Bone marrow (tissue), 2 donors: Measurements from ENCODE around the gene FHL3.
"Not testable (repeated sequence)": the region's sequence is repeated elsewhere in the genome, so short reads cannot be mapped to it uniquely, and the experiment has no call there.

Experiments
- DNase-seq, 2 donors: peaks; one replicate each; lab custom pipeline; 2025; lab: John Stamatoyannopoulos, UW

The FHL3 gene

DNA sequence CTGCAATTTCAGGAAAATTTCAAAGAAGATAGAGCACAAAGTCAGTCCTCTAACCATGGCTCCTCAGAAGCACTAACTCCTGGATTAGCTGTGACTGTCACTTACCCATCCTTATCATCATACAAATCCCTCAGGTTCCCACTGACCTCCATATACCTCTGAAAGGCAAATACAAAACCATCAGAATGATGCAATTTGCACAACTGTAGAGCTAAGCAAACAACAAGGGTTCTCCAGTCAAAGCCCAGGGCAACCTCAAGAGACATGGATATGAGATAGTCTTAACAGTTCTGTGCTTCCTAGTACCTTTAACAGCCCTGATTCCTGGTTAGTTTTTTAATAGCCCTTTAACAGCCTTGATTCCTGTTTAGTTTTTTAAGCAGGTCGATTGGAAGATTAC lies 17.6 kb downstream of the FHL3 start:
- no peak for DNase-seq

- DNase-seq, result no peak
Measured at GRCh38 chr1:37983546-37983945, 21.8 kb downstream of the FHL3 start.

- DNase-seq, result no peak
Measured at GRCh38 chr1:37978541-37978940, 26.8 kb downstream of the FHL3 start.

GRCh38 chr1:37975083-37975482 lies 30.2 kb downstream of the FHL3 start:
- DNase-seq, result peak in 1 of 2 donors; percentile 8

DNA sequence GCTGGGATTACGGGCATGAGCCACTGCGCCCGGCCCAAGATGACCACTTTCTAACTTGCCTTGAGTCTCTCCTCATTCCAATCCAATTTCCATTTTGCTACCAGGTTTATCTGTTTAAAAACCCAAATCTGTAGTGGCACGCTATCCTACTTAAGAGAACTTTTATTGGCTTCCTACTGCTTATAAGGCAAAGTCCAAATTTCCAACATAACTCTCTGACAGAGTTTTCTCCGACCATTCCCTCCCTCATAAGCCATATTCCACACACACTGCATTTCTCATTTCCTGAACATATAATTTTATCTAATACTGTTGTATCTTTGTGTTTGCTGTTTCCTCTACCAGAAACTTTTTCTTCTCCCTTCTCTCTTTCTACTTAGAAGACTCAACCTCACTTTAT lies 30.7 kb downstream of the FHL3 start:
- no peak for DNase-seq

DNA sequence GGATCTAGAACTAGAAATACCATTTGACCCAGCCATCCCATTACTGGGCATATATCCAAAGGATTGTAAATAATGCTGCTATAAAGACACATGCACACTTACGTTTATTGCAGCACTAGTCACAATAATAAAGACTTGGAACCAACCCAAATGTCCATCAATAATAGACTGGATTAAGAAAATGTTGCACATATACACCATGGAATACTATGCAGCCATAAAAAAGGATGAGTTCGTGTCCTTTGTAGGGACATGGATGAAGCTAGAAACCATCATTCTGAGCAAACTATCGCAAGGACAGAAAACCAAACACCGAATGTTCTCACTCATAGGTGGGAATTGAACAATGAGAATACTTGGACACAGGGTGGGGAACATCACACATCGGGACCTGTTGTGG lies 31.6 kb downstream of the FHL3 start:
- not testable (repeated sequence) for DNase-seq

DNA sequence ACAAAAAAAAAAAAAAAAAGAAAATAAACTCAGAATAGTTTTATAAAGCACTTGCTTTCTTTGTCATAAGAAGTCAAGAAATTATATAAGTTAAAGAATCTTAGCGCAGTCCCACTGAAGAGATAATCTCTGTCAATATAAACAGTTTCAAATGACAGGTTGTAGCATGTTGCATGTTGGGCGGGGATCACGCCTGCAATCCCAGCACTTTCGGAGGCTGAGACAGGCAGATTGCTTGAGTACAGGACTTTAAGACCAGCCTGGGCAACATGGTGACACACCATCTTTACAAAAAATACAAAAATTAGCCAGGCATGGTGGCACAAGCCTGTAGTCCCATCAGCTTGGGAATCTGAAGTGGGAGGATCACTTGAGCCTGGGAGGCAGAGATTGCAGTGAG lies 40.0 kb downstream of the FHL3 start:
- no peak for DNase-seq

- DNase-seq, result not testable (repeated sequence)
Measured at GRCh38 chr1:37964106-37964505, 41.2 kb downstream of the FHL3 start.

GRCh38 chr1:37958690-37959089 lies 46.6 kb downstream of the FHL3 start:
- DNase-seq, result no peak

DNA sequence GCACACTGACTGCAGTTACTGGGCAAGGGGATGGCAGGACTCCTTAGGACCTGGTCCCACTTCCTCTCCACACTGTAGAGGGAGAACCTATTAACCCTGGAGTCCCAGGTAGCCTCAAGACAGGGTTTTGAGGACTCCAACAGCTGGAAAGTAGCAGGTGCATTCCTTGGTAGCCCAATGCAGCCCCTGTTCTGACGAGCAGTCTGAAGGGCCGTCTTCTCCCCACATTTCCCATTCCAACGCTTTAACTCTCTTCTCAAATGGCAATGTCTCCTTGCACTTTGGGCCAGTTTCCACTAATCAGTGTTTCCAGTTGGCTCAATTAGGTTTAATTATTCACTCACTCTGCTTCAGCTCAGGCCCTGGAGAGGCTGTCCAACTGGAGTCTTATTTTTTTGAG lies 49.6 kb downstream of the FHL3 start:
- DNase-seq, result no peak

GRCh38 chr1:37954316-37954971 lies 50.9 kb downstream of the FHL3 start:
- DNase-seq, result peak in 1 of 2 donors; percentile 4

DNA sequence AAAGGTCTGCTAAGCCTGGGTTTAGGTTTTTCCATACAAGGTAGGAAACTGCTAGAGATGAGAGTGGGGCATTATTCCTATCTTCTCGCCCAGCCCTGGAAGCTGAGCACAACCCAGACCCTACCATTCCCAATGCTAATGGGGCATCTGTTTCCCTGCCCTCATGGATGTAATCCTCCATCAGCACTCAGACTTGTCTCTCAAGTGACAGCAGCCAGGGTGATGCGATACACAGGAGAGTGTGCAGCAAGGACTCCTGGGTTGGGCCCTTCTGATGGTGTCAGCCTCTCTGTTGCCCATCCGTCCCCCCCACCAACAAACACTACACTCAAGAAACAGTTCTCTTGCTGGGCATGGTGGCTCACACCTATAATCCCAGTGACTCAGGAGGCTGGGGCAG lies 52.6 kb downstream of the FHL3 start:
- DNase-seq, result no peak

- no peak for DNase-seq
Measured at GRCh38 chr1:37951783-37952624, 53.3 kb downstream of the FHL3 start.

- no peak for DNase-seq
Measured at GRCh38 chr1:37951041-37951782, 54.1 kb downstream of the FHL3 start.

DNA sequence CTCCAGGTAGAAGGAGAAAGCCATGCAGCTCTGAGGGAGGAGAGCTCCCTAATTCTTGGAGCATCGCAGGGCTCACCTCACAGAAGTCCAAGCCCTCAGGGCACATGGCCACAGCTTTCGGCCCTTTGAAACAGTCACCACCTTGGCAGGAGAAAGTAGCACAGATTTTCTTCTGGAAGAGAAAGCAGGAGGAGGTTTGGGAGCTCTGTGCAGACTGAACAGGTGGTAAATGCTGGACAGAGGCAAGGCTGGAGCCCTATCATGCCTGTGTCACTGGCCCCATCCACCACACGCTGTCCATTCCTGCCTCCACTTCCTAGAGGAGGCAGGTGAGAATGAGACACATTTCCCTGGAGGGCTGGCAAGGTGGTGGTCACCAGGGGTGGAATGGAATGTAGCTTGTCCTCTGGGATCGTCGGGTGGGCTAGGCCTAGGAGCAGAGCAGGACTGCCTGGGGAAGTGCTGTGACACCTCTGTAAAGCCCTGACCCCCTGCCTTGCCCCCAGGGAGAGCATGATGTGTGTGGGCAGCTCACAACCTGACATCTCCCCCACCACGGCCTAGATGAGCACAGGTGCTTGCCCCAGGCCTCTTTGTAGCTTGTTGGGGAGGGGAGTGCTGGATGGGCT lies 55.7 kb downstream of the FHL3 start:
- no peak for DNase-seq

GRCh38 chr1:37948841-37949240 lies 56.5 kb downstream of the FHL3 start:
- DNase-seq, result no peak

DNA sequence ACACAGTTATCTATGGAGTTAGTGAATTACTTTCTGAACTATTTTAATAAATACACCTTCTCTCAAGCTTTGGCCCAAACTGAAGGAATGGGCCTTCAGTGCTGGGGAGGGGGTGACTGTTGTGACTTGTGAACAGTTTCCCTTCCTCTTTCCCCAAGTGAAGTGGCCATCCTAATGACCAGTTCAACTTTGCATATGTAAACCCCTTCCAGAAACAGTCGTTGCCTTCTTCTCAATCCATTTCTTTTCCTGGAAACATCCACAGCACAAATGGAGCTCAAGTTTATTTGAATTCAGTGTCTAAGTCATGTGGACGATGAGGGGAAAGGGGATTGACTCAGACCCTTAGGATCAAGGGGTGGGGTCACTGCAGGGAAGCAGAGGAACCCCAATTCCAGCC lies 57.1 kb downstream of the FHL3 start:
- DNase-seq, result no peak

DNA sequence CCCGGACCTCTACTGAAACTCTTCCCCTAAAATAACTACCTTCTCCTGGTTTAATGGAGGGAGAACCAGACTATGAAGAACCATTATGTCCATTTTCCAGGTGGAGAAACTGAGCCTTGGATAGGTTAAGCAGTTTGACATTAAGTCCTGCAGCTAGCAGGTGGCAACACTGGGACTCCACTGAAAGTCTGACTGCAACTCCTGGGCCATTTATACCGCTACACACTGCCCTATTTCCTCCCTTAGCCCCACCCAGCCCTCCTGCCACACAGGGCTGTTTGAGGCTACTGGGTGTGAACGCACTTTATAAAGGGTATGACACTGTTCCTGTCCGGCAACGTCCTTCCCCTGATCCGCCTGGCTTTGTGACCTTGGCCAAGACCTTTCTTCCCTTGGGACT lies 58.0 kb downstream of the FHL3 start:
- DNase-seq, result no peak
